Muscle of arm (tissue), 12 donors: Measurements from ENCODE around the gene SLIT3. TPM values are rescaled to one million over a fixed set of nuclear protein-coding genes. Genes with fewer than 3 reads are reported as not detected.
"Not testable (repeated sequence)": the region's sequence is repeated elsewhere in the genome, so short reads cannot be mapped to it uniquely, and the experiment has no call there.

Source experiments
- DNase-seq: peaks from one replicate; pipeline ENCODE4 v3.0.0-alpha.2; 2013
- polyA plus RNA-seq, 12 donors: library from polyadenylated mRNA; unstranded; fragments of 120-200 nt; gene quantifications; one replicate each; pipeline ENCODE4 v1.2.1, GENCODE V29; 2013; ENCODE audit not compliant: insufficient read length in 12 of 12

Gene SLIT3
- polyA plus RNA-seq, 12 donors: 6.7 to 75.7 (median 10.9) TPM; not detected in 1

DNA sequence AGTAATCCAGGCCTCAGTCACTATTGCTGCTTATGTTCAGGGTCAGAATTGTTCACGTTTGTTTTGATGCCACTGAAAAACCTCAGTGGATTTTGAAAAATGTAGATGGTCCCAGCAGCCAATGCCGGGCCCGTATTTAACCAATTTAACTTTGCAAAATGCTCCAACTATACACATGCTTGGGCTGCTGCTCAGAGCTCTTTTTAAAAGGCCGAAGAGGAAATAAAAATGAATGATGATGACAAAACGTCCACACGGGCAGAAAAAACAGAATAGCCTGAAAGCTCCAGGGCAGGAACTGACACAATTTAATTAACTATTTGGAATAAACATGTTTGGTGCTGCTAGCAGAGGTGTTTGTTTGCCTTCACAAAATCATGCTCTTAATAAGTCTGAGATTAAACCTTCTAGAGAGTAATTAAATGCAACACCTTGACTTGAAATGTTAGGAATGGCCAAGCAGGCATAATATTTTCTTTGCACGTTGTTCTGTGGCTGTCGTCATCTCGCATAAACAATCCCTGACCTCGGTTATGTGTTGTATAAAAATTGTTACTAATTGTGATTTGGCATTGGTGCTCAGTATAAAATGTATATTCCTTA, 152.7 kb downstream of the SLIT3 start:
- no peak for DNase-seq

DNA sequence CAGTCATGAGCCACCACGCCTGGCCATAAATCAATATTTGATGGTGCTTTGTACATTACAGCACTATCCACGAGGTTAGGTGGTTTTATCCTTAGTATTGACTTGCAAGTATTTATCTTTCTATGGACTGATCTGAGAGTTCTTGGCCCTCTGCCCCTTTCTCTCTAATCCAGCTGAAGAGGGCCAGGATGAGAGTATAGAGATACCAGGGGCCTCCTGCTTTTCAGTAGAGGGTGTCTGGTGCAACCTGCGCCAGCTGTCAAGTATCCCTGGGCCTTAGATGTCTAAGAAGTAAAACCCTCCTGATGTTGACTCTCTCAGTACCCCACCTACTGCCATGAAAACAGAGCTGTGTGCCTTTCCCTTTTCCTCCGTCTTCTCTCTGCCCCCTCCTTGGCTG, 153.4 kb downstream of the SLIT3 start:
- DNase-seq: no peak

DNA sequence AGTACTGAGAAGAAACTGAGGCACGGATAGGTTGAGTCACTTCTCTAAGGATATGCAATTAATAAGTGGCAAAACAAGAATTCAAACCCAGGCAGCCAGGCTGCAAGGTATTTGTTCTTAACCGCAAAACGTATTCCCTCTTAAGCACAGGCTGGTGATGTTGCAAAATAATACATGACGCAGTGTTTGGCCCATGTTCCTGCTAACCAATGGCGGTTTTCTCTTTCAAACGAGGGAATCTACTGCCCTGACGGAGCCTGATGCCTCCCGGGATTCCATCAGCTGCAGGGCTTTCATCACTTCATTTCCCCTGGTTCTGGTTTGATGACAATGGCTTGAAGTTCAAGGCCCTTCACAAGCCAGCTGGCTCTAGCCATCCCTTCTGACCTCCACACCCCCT, 154.8 kb downstream of the SLIT3 start:
- DNase-seq: no peak

DNA sequence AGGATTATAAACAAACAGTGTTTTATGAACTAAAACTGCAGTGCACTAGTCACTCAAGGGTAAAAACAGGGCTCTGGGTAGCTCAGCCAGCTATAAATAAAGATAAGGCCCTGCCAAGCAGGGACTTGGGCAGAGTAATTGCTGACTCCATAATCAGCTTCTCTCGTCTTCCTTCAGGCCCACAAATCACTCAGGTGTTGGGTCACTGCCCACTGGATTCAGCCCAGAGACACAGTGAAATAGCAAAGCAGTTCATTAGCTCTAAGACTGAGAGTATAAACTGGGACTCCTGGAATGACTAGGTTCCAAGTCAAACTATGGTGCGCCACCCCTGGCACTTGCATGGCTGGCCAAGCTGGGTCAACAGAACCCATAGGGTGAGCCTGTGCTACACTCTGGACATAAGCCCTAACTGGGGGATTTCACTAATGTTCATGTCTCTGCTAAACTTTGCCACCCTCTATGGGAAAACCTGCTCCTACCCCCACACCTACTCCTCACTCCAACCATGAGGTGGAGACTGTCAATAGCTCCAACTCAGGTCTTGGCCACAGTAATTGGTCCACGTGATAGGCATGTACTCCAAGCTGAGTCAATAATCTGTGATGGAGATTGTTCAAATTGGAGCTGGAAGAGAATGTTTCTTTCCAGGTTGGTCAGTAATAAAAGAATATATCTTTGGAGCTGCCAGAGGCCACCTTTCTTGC, 158.5 kb downstream of the SLIT3 start:
- no peak for DNase-seq

DNA sequence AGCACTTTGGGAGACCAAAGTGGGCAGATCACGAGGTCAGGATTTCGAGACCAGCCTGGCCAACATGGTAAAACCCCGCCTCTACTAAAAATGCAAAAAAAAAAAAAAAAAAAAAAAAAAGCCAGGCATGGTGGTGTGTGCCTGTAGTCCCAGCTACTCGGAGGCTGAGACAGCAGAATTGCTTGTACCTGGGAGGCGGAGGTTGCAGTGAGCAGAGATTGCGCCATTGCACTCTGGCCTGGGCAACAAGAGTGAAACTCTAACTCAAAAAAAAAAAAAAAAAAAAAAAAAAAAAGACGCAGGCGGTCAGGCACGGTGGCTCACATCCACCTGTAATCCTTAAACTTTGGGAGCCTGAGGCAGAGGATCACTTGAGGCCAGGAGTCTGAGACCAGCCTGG, 160.7 kb downstream of the SLIT3 start:
- not testable (repeated sequence) for DNase-seq

DNA sequence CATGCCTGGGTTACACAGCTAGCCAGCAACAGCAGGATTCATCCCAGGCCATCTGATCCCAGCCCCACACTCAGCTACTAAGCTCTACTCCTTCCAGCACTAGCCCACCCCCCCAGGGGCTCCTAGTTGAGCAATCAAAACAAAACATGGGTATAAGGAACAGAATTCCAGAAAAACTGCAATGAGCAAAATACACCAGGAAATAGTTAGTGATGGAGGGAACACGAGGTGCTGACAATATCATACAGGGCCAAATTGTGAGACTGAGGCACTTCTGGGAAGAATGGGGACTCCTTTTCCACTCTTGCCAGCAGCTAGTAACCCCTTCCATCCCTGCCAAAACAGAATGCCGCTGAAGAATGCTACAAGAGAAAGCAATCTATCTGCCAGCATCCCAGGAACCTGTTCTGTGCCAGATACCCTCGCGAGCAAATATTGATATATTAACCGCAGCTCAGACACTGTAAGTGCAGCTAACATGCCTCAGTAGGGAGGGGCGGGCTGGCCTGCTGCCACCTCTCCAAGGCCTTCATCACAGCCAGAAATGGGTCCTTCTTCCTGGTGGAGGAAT, 161.4 kb downstream of the SLIT3 start:
- no peak for DNase-seq

DNA sequence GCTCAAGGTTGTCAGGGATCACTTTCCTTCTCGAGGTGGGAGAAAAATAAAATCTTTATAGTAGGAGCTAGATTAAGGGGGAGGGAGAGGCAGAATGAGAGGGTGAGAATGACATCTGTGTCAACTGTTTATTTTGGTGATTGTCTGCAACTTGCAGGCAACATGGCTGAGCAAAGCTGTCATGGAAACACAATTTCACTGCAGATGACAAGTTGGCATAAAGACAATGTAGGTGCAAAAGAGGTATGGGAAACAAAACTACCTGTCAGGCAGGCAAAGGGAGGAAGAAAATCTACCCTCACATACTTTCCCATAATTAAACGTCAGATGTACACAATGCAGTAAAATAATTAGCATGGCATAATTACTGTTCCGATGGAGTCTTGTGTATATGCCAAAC, 167.4 kb downstream of the SLIT3 start:
- DNase-seq: no peak

DNA sequence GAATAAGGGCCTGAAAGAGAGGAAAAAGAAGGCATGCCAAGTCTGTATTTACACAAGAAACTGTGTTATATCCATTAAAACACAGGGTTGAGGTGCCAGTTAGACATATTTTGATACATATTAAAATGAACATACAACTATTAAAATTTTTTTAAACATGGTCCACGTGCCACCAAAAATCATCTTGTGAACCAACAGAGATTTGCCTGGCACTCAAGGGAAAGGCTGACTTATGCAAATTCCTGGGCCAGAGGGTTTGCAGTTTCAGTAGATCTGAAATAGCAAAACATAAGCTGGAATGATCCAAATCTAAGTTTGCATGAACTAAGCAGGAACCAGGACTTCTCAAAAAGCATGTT, 168.7 kb downstream of the SLIT3 start:
- DNase-seq: no peak

DNA sequence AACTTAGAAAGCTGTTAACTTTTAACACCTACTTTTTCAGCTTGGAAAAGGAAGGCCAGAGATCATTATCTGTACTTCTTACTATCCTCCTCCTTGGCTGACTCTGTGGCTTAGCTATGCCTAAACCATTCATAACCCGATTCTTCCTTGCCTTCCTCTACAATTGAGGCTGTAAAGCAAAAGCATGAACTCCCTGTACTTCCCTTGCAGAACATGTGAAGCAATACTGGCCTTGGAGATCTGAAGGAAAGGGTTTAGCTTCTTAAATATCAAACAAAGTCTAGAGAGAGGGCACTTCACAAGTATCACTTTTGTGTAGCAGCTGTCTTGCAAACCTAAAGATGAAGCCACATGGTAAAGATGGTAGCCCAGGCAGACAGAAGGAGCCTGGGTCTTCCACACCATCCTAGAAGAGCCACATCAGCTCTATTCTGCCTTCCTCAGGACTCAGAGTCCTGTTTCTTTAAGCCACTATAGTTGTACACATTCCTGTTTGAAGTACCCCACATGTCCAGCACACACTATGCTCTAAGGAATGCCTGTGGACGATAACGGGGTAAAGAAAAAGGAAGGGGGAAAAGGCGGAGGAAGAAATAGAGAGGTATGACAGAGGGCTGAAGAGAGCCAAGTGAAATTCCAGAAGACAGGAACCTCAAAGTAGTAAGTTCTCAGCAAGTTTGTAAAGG, 169.2 kb downstream of the SLIT3 start:
- DNase-seq: no peak

DNA sequence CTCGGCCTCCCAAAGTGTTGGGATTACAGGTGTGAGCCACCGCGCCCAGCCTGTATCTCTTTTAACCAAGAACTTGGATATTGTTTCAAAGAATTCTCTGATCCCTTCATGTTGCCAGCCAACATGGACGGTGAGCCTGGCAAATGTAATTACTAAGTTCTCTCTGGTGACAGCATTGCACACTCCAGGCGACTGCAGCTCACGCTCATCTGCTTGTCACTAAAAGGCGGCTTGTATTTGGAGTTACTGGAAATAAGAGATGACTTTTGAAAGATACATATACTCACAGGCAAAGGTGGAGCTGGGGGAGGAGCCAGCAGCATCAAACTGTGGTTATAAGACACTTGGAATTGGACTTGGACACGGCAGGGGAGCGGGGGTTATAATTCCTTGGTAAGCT, 172.3 kb downstream of the SLIT3 start:
- DNase-seq: no peak

DNA sequence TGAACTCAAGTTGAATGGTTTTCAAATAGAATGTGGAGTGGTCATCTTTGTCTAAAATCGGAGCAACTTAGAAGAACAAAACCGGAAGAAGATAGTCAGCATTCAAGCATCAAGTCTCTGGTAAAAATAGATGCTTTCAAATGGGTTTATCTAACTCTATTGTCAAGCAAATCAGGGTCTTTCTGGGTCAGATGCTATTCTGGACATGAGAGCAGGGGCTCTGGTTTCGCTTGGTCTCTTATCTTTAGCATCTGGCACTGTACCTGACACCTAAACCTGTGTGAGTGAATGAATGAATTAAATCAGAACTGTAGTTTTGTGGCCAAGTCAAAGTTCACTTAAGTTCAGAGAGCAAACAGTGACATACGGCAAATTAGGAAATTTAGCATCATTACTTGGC, 173.5 kb downstream of the SLIT3 start:
- no peak for DNase-seq

DNA sequence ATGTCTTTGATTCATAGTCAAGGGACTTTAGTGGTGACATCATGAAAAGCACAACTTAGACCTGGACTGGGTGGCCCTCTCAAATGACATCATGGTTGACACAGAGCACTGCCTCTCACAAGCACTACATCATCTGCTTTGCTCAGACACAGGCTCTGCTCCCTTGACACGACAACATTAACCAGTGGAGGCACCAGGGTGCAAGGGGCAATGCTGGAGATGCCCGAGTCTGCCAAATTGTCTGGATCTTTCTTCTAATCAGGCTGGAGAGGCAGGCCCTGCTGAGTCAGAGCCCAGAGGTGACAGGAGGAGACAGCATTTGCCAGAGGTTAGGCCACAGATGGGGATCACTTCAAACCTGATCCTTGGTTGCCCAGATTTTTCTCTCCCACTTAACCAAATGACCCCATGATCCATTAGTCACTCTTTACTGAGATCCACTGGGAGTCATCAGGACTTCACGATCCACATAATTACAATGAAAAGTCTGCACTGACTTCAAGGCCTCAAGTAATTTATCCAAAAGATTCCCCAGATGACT, 174.4 kb downstream of the SLIT3 start:
- no peak for DNase-seq

DNA sequence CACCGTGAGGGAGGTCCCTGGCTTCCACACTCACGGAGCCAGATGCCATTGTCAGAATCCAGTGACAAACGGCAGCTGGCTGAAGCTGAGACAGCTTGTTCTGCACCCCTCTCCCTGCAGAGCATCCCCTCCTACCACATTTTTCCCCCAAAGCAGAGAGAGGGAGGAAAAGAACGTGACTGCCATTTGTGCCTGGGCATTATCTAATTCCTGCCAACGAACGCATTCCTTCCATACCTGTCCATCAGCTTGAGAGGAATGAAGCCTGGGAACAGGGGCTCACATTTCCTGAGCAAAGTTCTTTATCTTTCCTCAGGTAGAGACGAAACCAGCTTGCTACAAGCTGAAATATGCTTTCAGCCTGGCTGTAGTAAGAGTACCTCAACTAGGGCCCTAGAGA, 175.4 kb downstream of the SLIT3 start:
- DNase-seq: no peak

DNA sequence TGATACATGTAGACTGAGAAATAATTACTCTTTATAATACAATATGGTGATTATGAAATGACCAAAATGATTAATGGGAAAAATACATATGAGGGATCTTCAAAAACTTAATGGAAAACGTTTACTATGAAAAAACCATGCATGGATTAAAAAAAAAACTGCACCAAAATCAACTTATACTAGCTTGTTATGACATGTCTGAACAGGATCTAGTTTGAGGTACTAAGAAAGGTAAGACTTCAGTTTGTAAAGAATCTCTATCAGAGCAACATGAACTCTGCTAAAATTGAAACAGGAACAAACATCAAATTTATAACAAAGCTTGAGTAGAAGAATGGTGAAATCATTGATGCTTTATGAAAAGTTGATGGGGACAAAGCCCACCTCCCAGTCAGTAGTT, 178.0 kb downstream of the SLIT3 start:
- DNase-seq: no peak

DNA sequence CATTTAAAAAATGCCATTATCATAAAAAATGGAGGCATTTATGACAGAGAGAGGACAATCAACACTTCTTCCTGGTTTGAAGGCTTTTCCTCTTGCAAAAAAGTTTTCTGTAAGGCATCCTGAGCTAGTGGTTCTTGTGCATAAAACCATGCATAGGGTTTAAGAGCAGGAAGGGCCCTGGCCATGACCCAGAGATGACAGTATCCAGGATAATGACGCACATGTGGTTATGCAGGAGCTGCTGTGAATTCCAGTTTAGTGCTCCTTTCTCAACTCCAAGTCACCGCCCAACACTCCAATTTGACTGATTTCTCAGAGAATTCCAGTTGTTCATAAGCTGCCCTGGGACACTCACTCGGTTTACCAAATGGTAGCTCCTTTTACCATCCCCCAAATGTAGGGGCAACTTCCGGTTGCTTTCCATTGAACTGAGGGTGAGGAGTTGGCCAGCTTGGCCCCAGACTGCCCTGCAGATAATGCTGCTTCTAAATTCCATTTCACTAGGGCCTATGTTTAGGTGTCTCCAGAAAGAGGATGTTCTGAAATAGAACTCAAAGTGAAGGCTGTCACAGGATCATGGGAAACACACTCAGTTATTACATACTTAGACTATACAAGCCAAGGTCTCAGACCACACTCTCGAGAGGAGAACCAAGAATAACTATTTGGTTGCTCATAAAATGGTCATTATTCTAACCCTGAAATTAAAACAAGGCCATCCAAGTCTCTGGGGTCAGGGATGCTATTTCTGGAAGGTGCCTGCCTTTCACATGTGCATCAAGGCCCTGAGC, 179.1 kb downstream of the SLIT3 start:
- no peak for DNase-seq

DNA sequence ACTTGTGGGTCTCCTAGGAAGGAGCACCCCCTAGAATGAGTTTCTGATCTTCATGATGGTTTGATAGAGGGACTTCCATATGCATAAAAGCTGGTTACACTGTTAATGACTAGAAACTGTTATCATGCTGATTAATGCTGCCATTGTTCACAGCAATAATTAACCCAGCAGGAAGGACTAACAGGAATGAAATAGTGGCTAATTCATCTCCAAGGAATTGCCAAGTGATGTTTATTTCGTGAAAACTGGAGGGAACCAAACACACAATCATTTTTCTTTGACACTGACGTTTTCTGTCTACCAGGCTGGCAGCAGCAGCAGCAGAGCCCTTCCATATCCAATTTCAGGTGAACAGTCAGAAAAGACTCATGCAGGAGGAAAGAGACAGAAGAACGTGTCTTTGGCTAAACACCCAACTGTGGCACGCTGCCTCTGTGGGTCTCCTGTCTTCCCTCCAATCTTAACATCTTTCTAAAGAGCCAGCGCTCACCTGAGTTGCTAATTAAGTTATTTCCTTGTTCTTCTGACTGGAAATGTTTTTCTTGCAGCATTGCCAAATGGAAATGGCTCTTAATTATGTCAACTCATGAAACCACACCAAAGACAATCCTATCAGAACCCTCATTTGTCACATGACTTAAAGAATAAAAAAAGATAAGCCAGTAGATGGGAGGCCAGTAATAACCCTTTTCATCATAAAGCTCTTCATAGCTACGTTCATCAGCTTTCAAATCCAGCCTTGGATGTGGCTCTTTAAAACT, 181.5 kb downstream of the SLIT3 start:
- no peak for DNase-seq

DNA sequence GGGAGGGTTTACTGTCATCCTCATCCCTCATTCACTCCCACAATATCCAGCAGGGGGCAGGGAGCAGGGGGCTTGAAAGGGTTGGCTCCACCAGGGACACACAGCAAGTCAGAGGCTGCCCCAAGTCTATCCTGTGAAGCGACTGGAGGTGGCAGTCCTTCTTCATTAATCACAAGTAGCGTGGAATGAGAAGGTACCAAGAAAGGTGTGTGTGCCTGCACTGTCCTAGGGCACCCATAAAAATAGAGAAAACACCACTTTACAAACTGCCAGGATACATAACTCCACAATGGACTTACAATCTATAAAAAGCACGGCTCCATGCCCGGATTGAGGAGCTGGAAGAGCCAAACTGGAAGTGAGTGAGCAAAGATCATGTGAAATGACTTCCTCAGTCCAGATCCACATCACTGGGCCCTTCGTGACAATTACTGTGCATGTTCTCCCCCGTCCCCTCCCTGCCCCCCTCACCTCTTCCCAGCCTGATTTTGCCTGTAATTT, 183.9 kb downstream of the SLIT3 start:
- DNase-seq: no peak

DNA sequence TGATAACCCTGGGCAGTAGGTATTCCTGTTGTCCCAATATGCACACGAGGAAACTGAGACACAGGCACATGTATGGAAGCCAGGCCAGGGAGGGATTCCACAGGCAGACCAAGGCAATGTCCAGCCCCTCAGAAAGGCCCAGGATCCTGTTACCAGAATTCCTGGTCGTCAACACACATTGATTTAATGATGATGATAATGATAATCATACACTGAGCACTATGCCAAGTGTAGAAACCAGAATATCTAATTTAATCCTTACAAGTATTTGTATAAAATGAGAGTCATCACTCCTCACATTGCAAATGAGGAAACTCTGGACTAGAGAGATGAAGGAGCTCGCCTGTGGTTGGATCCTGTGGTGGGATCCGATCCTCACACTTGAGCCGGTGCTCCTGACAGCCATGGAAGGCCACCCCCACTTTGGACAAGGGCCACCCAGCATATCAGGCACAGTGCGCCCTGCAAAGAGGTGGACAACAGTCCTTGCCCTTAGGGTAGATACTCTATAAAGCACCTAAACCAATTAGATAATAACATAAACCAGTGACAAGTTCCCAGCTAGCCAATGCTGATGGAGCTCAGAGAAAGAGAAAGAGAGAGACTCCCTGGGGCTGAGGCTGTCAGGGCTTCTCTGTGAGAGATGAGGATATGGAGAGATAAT, 185.3 kb downstream of the SLIT3 start:
- DNase-seq: no peak

DNA sequence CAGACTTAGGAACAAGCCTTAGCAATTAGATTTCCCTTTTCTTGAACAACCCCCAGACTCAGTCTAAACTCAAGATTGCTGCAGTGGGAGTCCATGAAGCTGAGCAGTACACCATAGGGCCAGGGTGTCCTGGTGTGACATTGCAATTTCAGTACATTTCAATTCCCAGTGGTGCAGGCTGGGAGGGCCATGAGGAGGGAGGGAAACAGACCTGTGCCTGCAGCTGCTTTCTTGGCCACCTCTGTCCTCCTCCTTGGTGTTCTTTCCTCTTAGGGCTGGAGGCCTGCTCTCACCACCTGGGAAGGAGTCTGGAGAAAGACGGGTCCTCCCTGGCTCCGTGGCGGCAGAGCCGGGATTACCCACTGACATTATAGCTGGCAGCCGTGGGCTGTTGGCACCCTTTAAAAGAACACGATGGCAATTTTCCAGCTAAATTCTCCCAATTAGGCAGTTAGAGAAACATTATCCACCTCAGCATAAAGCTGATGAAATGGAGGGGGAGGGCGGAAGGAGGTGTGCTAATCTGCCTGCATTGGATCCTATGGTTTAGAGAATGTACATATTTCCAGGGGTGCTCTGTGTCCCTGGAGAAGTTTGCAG, 186.4 kb downstream of the SLIT3 start:
- no peak for DNase-seq

DNA sequence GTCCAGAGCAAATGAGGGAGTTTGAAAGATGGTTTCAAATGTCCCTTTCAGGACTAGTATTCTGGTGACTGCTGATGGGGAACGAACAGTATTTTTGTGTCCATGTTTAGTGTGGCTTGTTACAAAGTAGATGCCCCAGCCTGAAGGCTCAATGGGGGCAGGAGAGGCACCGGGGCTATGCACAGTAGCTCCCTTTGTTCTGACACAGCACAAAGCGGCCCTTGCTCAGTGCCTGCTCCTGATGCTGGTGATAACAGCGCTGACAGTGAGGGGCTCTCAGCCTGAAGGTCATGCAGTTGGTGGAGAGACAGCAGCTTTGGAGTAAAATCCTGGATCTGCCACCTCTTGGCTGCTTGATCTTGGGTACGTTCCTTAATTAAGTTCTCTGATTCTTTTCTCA, 188.9 kb downstream of the SLIT3 start:
- DNase-seq: no peak
